Activated naive CD4-positive, alpha-beta T cell treated with anti-CD3 and anti-CD28 coated beads, Interleukin-2, amount 50 U/mL, for 72 hours (primary cell): ENCODE measurements around the gene HBZ. TPM values are rescaled to one million over a fixed set of nuclear protein-coding genes. Genes with fewer than 3 reads are reported as not detected.
A peak's percentile ranks its signal among the peaks of the same experiment; 100 is the strongest.
"Not testable (repeated sequence)": the region's sequence is repeated elsewhere in the genome, so short reads cannot be mapped to it uniquely, and the experiment has no call there.

ENCODE experiments used
- ATAC-seq, 2 donors: fragments of 150-1000 bp; cut with Tn5 transposase; 2 replicates each; pipeline ENCODE4 v1.10.0; 2021; ENCODE audit warnings: mild to moderate bottlenecking in 2 of 2, moderate library complexity in 2 of 2
- DNase-seq, 2 donors: peaks; one replicate each; pipeline ENCODE4 v3.0.0; 2021 to 2022; ENCODE audit warnings: low spot score in 2 of 2
- H3K27ac Mint-ChIP-seq, 2 donors: one replicate each; pipeline ENCODE4 v1.8.0; 2022; ENCODE audit warnings: mild to moderate bottlenecking in 2 of 2, mixed read lengths in 2 of 2
- H3K36me3 Mint-ChIP-seq, 2 donors: one replicate each; pipeline ENCODE4 v1.8.0; 2022; ENCODE audit warnings: mixed read lengths in 2 of 2
- H3K9me3 Mint-ChIP-seq, 2 donors: one replicate each; pipeline ENCODE4 v1.8.0; 2022; ENCODE audit warnings: mixed read lengths in 2 of 2
- total RNA-seq, 2 donors: library from RNA; stranded (reverse); gene quantifications; one replicate each; pipeline ENCODE4 v1.2.3, GENCODE V29; 2022

Gene HBZ
- total RNA-seq, 2 donors from 2014 or later: not detected

GRCh38 chr16:181565-182021, 29.1 kb downstream of the HBZ start:
- no peak overlapping the region for H3K27ac Mint-ChIP-seq
- no peaks in the 10 kb centered on the region for H3K36me3 Mint-ChIP-seq

GRCh38 chr16:183005-183404, 30.6 kb downstream of the HBZ start:
- Mint-ChIP-seq H3K27ac (no peak overlapping the region), H3K36me3 (no peaks in the 10 kb centered on the region), H3K9me3 (no peaks in the 10 kb centered on the region)
- DNase-seq: no peak
- no peak for ATAC-seq

More at GRCh38 chr16:181565-182021, 29.1 kb downstream of the HBZ start:
- no peak for ATAC-seq
- H3K9me3 Mint-ChIP-seq: no peaks in the 10 kb centered on the region
- DNase-seq: peak; percentile 79 to 97

- no peaks in the 10 kb centered on the region for H3K9me3 Mint-ChIP-seq
- H3K27ac Mint-ChIP-seq: no peak overlapping the region
- H3K36me3 Mint-ChIP-seq: peaks cover 0 to 8% of the 10 kb centered on the region in 2 donors
- no peak for ATAC-seq
- DNase-seq: no peak
Measured at GRCh38 chr16:185213-185612, 32.8 kb downstream of the HBZ start.

GRCh38 chr16:185691-186090, 33.2 kb downstream of the HBZ start:
- DNase-seq (no peak), ATAC-seq (no peak)
- H3K9me3 Mint-ChIP-seq: no peaks in the 10 kb centered on the region
- H3K27ac Mint-ChIP-seq: no peak overlapping the region
- H3K36me3 Mint-ChIP-seq: peaks cover 0 to 8% of the 10 kb centered on the region in 2 donors

GRCh38 chr16:187330-187729, 34.9 kb downstream of the HBZ start:
- Mint-ChIP-seq H3K9me3 (no peaks in the 10 kb centered on the region), H3K27ac (no peak overlapping the region), H3K36me3 (peaks cover 5 to 8% of the 10 kb centered on the region in 2 donors)
- no peak for DNase-seq
- no peak for ATAC-seq

- DNase-seq (no peak), ATAC-seq (peak; percentile 60 to 79)
- no peaks in the 10 kb centered on the region for H3K9me3 Mint-ChIP-seq
- H3K36me3 Mint-ChIP-seq: peaks cover 5 to 13% of the 10 kb centered on the region in 2 donors
- peak overlapping the region in 1 of 2 donors; percentile 44 for H3K27ac Mint-ChIP-seq
Measured at GRCh38 chr16:188674-189073, 36.2 kb downstream of the HBZ start.

- Mint-ChIP-seq H3K9me3 (no peaks in the 10 kb centered on the region), H3K36me3 (peaks cover 5 to 13% of the 10 kb centered on the region in 2 donors), H3K27ac (no peak overlapping the region)
- no peak for DNase-seq
- no peak for ATAC-seq
Measured at GRCh38 chr16:189604-190186, 37.3 kb downstream of the HBZ start.

GRCh38 chr16:191831-192230, 39.4 kb downstream of the HBZ start:
- no peak for DNase-seq
- H3K27ac Mint-ChIP-seq: peak overlapping the region; percentile 11 to 70
- H3K9me3 Mint-ChIP-seq: no peaks in the 10 kb centered on the region

GRCh38 chr16:192686-193085, 40.2 kb downstream of the HBZ start:
- Mint-ChIP-seq H3K9me3 (no peaks in the 10 kb centered on the region), H3K27ac (peak overlapping the region in 1 of 2 donors; percentile 40), H3K36me3 (peaks cover 5 to 13% of the 10 kb centered on the region in 2 donors)
- no peak for DNase-seq
- no peak for ATAC-seq

More at GRCh38 chr16:191831-192230, 39.4 kb downstream of the HBZ start:
- no peak for ATAC-seq
- H3K36me3 Mint-ChIP-seq: peaks cover 5 to 13% of the 10 kb centered on the region in 2 donors

GRCh38 chr16:193441-193840, 41.0 kb downstream of the HBZ start:
- Mint-ChIP-seq H3K27ac (no peak overlapping the region), H3K36me3 (peaks cover 5 to 13% of the 10 kb centered on the region in 2 donors), H3K9me3 (no peaks in the 10 kb centered on the region)
- ATAC-seq (no peak), DNase-seq (no peak)

GRCh38 chr16:194516-194915, 42.1 kb downstream of the HBZ start:
- ATAC-seq (no peak), DNase-seq (no peak)
- H3K36me3 Mint-ChIP-seq: peaks cover 5% of the 10 kb centered on the region in 2 donors
- H3K27ac Mint-ChIP-seq: no peak overlapping the region
- no peaks in the 10 kb centered on the region for H3K9me3 Mint-ChIP-seq

- no peak for ATAC-seq
- Mint-ChIP-seq H3K9me3 (no peaks in the 10 kb centered on the region), H3K27ac (no peak overlapping the region), H3K36me3 (no peaks in the 10 kb centered on the region)
- DNase-seq: no peak
Measured at GRCh38 chr16:200388-200787, 47.9 kb downstream of the HBZ start.

GRCh38 chr16:203246-203645, 50.8 kb downstream of the HBZ start:
- Mint-ChIP-seq H3K9me3 (no peaks in the 10 kb centered on the region), H3K36me3 (peaks cover 9 to 12% of the 10 kb centered on the region in 2 donors), H3K27ac (peak overlapping the region in 1 of 2 donors; percentile 47)
- ATAC-seq (no peak), DNase-seq (no peak)

GRCh38 chr16:204046-204445, 51.6 kb downstream of the HBZ start:
- not testable (repeated sequence) for H3K27ac Mint-ChIP-seq

More at GRCh38 chr16:204046-204445, 51.6 kb downstream of the HBZ start:
- not testable (repeated sequence) for DNase-seq, H3K9me3 Mint-ChIP-seq, ATAC-seq
- H3K36me3 Mint-ChIP-seq: peaks cover 9 to 12% of the 10 kb centered on the region in 2 donors

Other genes with a start within 250 kb of the HBZ start
- 10 to 100 TPM; 40.6 to 44.3 TPM for gene POLR3K, start 99.0 kb upstream of the HBZ start, total RNA-seq
- gene SNRNP25, start 98.8 kb upstream of the HBZ start, total RNA-seq: 10 to 100 TPM; 47.6 to 53.4 TPM
- under 1 TPM; 0.23 to 0.47 TPM for gene RHBDF1, start 80.0 kb upstream of the HBZ start, total RNA-seq
- gene MPG, start 74.4 kb upstream of the HBZ start, total RNA-seq: 10 to 100 TPM; 32.6 to 65.6 TPM
- gene NPRL3, start 14.0 kb upstream of the HBZ start, total RNA-seq: 10 to 100 TPM; 27.4 to 51.3 TPM
- not detected for gene HBM, start 13.3 kb downstream of the HBZ start, total RNA-seq
- gene HBA2, start 20.2 kb downstream of the HBZ start, total RNA-seq: not detected
- gene HBA1, start 24.0 kb downstream of the HBZ start, total RNA-seq: not detected
- gene HBQ1, start 27.8 kb downstream of the HBZ start, total RNA-seq: 1 to 10 TPM in 1 of 2 donors, not detected in 1; 2.1 TPM
- gene LUC7L, start 76.8 kb downstream of the HBZ start, total RNA-seq: 10 to 100 TPM; 66.1 to 88.3 TPM
- gene FAM234A, start 82.2 kb downstream of the HBZ start, total RNA-seq: 10 to 100 TPM in 1 of 2 donors, 1 to 10 TPM in 1; 3.8 to 11.5 TPM
- gene RGS11, start 123.3 kb downstream of the HBZ start, total RNA-seq: under 1 TPM in 1 of 2 donors, not detected in 1; 0.14 TPM
- not detected for gene ARHGDIG, start 127.9 kb downstream of the HBZ start, total RNA-seq
- gene PDIA2, start 130.5 kb downstream of the HBZ start, total RNA-seq: not detected
- gene AXIN1, start 200.1 kb downstream of the HBZ start, total RNA-seq: 10 to 100 TPM; 21.4 to 22.8 TPM
- gene MRPL28, start 217.9 kb downstream of the HBZ start, total RNA-seq: 10 to 100 TPM; 77.9 to 97.7 TPM
- gene PGAP6, start 229.3 kb downstream of the HBZ start, total RNA-seq: 10 to 100 TPM; 18.5 to 46.1 TPM
- gene NME4, start 244.6 kb downstream of the HBZ start, total RNA-seq: 10 to 100 TPM; 15.6 to 58.4 TPM
- 10 to 100 TPM; 12.6 to 14.6 TPM for gene DECR2, start 249.2 kb downstream of the HBZ start, total RNA-seq